GM23248 (cell line): Measurements from ENCODE around the gene ZNF710.

Experiments
- EZH2 ChIP-seq: fragments of 200-600 bp; sonication (generic); IDR thresholded peaks from 2 replicates; pipeline ENCODE4 v1.6.1; 2018; ENCODE audit warnings: antibody characterized with exemption, mild to moderate bottlenecking; ENCODE audit not compliant: insufficient read depth, poor library complexity, severe bottlenecking
- EZH2phosphoT487 ChIP-seq: fragments of 200-600 bp; sonication (generic); IDR thresholded peaks from 2 replicates; pipeline ENCODE4 v1.6.1; 2018; ENCODE audit warnings: antibody characterized with exemption, moderate library complexity, mild to moderate bottlenecking, low read depth; ENCODE audit not compliant: insufficient read depth

DNA sequence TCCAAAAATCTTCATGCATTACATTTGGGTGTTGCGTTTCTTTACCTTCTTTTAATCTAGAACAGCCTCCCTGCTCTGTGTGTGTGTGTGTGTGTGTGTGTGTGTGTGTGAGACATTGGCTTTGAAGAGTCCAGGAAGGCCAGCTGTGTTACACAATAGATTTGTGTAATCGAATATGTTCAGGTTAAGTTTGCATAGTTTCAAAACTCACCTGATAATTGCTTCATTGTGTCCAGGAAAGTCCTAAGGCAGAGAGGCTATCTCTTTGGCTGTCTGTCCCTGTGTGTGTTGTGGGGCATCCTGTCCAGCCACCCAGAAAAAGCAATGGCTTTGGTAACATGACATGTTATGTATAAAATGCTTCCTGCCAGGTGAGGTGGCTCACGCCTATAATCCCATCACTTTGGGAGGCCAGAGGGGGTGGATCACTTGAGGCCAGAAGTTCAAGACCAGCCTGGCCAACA, 37.5 kb downstream of the ZNF710 start:
- TF ChIP-seq EZH2 (no peak), EZH2phosphoT487 (no peak)
